HEK293 (cell line): ENCODE results near the gene EPG5.
A peak's percentile ranks its signal among the peaks of the same experiment; 100 is the strongest.

Experiments used
- CTCF ChIA-PET: fragments of 350-600 bp; formaldehyde crosslinking; extraction: SDS; loops from one replicate; lab custom pipeline; 2021; ENCODE audit warnings: antibody characterized with exemption; lab: Yijun Ruan, JAX
- POLR2A ChIA-PET: fragments of 300-600 bp; formaldehyde crosslinking; extraction: SDS; loops from one replicate; lab custom pipeline; 2020; ENCODE audit warnings: antibody characterized with exemption, inconsistent platforms; lab: Yijun Ruan, JAX
- H3K27ac ChIP-seq: fragments of 200-500 bp; sonication (Bioruptor generic); 2 replicates; pipeline ENCODE4 v1.5.1; 2014; ENCODE audit warnings: low read depth, low read length, control low read depth, inconsistent platforms; ENCODE audit errors: extremely low read depth
- H3K36me3 ChIP-seq, 2 experiments: fragments of 200-500 bp in 1 of 2; sonication (Bioruptor generic) in 1 of 2; 1 replicate in 1 of 2; 2 replicates in 1 of 2; pipeline ENCODE4 v1.5.1; 2014 to 2017; ENCODE audit warnings: inconsistent platforms in 2 of 2, low read length in 2 of 2; ENCODE audit not compliant: control insufficient read depth in 2 of 2, insufficient read depth in 1 of 2
- H3K4me1 ChIP-seq: fragments of 200-500 bp; sonication (Bioruptor generic); 2 replicates; pipeline ENCODE4 v1.5.1; 2014; ENCODE audit warnings: mild to moderate bottlenecking, low read length, inconsistent platforms; ENCODE audit not compliant: control insufficient read depth, insufficient read depth
- H3K4me3 ChIP-seq: 2 replicates; pipeline ENCODE4 v1.5.1; 2011; ENCODE audit warnings: low read depth, mild to moderate bottlenecking, control low read depth, low read length, moderate library complexity
- H3K9me3 ChIP-seq: fragments of 200-500 bp; sonication (Bioruptor generic); 2 replicates; pipeline ENCODE4 v1.5.1; 2014; ENCODE audit warnings: low read depth, low read length, inconsistent platforms; ENCODE audit not compliant: control insufficient read depth, insufficient read depth
- GFI1B ChIP-seq: fragments of 450-650 bp; formaldehyde crosslinking; IDR thresholded peaks from 2 replicates; pipeline ENCODE4 v1.5.1; 2016; ENCODE audit warnings: missing biosample characterization, missing genetic modification characterization
- HOXA7 ChIP-seq: sonication (generic); formaldehyde crosslinking; IDR thresholded peaks from 2 replicates; pipeline ENCODE4 v1.8.1; 2022; ENCODE audit warnings: missing genetic modification reagents, borderline replicate concordance
- KLF1 ChIP-seq: fragments of 450-650 bp; formaldehyde crosslinking; IDR thresholded peaks from 2 replicates; pipeline ENCODE4 v1.5.1; 2016; ENCODE audit warnings: missing biosample characterization, missing genetic modification characterization
- YY1 ChIP-seq: fragments of 450-650 bp; formaldehyde crosslinking; IDR thresholded peaks from 2 replicates; pipeline ENCODE4 v1.5.1; 2018; ENCODE audit warnings: missing biosample characterization, missing genetic modification characterization
- ZEB2 ChIP-seq: fragments of 450-650 bp; formaldehyde crosslinking; IDR thresholded peaks from 2 replicates; pipeline ENCODE4 v1.5.1; 2016; ENCODE audit warnings: missing biosample characterization, missing genetic modification characterization
- ZNF202 ChIP-seq: fragments of 450-650 bp; formaldehyde crosslinking; IDR thresholded peaks from 2 replicates; pipeline ENCODE4 v1.5.1; 2016; ENCODE audit warnings: missing biosample characterization, missing genetic modification characterization, borderline replicate concordance
- ZNF214 ChIP-seq: fragments of 450-650 bp; formaldehyde crosslinking; IDR thresholded peaks from 2 replicates; pipeline ENCODE4 v1.5.1; 2017; ENCODE audit warnings: missing biosample characterization, mild to moderate bottlenecking, missing genetic modification characterization, borderline replicate concordance
- ZNF221 ChIP-seq: fragments of 450-650 bp; formaldehyde crosslinking; IDR thresholded peaks from 2 replicates; pipeline ENCODE4 v1.5.1; 2017; ENCODE audit warnings: missing biosample characterization, missing genetic modification characterization, borderline replicate concordance
- ZNF292 ChIP-seq: fragments of 450-650 bp; formaldehyde crosslinking; IDR thresholded peaks from 2 replicates; pipeline ENCODE4 v1.5.1; 2016; ENCODE audit warnings: low read depth, missing biosample characterization, missing genetic modification characterization, borderline replicate concordance
- ZNF341 ChIP-seq: fragments of 450-650 bp; formaldehyde crosslinking; IDR thresholded peaks from 2 replicates; pipeline ENCODE4; 2016; ENCODE audit warnings: low read depth, missing biosample characterization, missing genetic modification characterization
- ZNF416 ChIP-seq: fragments of 450-650 bp; formaldehyde crosslinking; IDR thresholded peaks from 2 replicates; pipeline ENCODE4 v1.5.1; 2016; ENCODE audit warnings: missing biosample characterization, missing genetic modification characterization
- ZNF555 ChIP-seq: fragments of 450-650 bp; formaldehyde crosslinking; conservative IDR thresholded peaks from 2 replicates; pipeline ENCODE4 v1.5.1; 2017; ENCODE audit warnings: missing biosample characterization, mild to moderate bottlenecking, missing genetic modification characterization, inconsistent platforms
- ZNF585B ChIP-seq: fragments of 450-650 bp; formaldehyde crosslinking; IDR thresholded peaks from 2 replicates; pipeline ENCODE4 v1.5.1; 2016; ENCODE audit warnings: missing biosample characterization, missing genetic modification characterization
- ZNF654 ChIP-seq: fragments of 450-650 bp; formaldehyde crosslinking; IDR thresholded peaks from 2 replicates; pipeline ENCODE4 v1.5.1; 2016; ENCODE audit warnings: low read depth, missing biosample characterization, missing genetic modification characterization
- ZNF776 ChIP-seq: fragments of 450-650 bp; formaldehyde crosslinking; IDR thresholded peaks from 2 replicates; pipeline ENCODE4 v1.5.0; 2017; ENCODE audit warnings: missing biosample characterization, missing genetic modification characterization, borderline replicate concordance
- ZNF777 ChIP-seq: fragments of 450-650 bp; formaldehyde crosslinking; IDR thresholded peaks from 2 replicates; pipeline ENCODE4 v1.5.1; 2017; ENCODE audit warnings: missing biosample characterization, missing genetic modification characterization, borderline replicate concordance
- ZNF837 ChIP-seq: fragments of 450-650 bp; formaldehyde crosslinking; IDR thresholded peaks from 2 replicates; pipeline ENCODE4 v1.5.1; 2016; ENCODE audit warnings: missing biosample characterization, missing genetic modification characterization
- TF ChIP-seq, protein P1 (sequence below): fragments of 450-650 bp; IDR thresholded peaks from 2 replicates; pipeline ENCODE4 v1.5.1; 2018; ENCODE audit warnings: missing biosample characterization, mild to moderate bottlenecking, missing genetic modification characterization
- TF ChIP-seq, protein P2 (sequence below): fragments of 450-650 bp; formaldehyde crosslinking; IDR thresholded peaks from 2 replicates; pipeline ENCODE4 v1.5.1; 2017; ENCODE audit warnings: missing biosample characterization, missing genetic modification characterization
- TF ChIP-seq, protein P3 (sequence below): fragments of 450-650 bp; formaldehyde crosslinking; IDR thresholded peaks from 2 replicates; pipeline ENCODE4 v1.5.1; 2017; ENCODE audit warnings: missing biosample characterization, missing genetic modification characterization
- TF ChIP-seq, protein P4 (sequence below): fragments of 450-650 bp; formaldehyde crosslinking; IDR thresholded peaks from 2 replicates; pipeline ENCODE4 v1.5.1; 2016; ENCODE audit warnings: missing biosample characterization, missing genetic modification characterization

The EPG5 gene

DNA sequence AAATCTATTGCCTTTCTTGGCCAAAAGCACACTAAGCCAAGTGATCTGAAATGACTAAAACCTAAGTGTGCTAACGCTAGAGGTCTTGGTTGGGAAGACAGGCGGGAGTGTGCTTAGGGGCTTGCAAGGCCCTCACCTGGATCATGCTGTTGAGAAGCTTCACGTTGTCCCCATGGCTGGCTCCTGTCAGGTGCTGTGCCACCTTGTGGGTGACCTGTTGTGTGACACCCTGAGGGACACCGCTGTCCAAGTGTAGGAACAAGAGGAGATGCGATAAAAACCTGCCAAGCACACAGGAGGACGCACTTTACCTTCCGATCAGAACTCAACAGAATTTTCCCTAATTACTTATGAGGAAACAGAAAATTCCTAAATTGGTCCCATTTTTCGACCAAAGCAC is 50.8 kb downstream of the EPG5 start:
- CTCF ChIA-PET: interaction anchor here (0.6 to 1.4 kb wide), 8 partner anchors 13 to 228 kb away, joined by 3 to 6 read pairs (median 3); no protein-coding TSS in a partner anchor
- no peak overlapping the region for H3K27ac ChIP-seq

DNA sequence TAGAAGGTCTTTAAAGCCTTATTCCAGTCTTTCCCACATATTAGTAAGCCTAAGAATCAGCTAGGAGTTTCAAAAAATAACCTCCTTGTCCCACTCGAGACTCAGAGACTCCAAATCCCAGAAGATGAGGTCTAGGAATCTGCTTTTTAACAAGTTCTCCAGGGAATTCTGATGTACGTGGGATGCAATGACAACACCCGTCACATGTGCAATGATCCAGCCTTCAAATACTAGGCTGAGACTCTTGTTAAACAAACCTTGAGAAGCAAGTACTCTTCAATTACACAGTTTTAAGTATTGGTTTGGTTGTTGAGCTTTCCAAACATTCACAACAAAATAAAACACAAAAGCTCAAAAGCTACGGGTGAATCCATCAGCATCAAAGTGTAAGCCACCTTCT is 53.9 kb downstream of the EPG5 start:
- Histone ChIP-seq H3K4me1 (no peaks in the 10 kb centered on the region), H3K27ac (no peak overlapping the region), H3K9me3 (no peaks in the 10 kb centered on the region), H3K4me3 (no peak overlapping the region), H3K36me3 (peaks cover 24 to 71% of the 10 kb centered on the region in 2 experiments)
- CTCF ChIA-PET: interaction anchor here (0.9 to 1.9 kb wide), 6 partner anchors 12 to 250 kb away, joined by 3 to 8 read pairs (median 4); no protein-coding TSS in a partner anchor
- POLR2A ChIA-PET: no interaction called here
- TF ChIP-seq, protein P1, sequence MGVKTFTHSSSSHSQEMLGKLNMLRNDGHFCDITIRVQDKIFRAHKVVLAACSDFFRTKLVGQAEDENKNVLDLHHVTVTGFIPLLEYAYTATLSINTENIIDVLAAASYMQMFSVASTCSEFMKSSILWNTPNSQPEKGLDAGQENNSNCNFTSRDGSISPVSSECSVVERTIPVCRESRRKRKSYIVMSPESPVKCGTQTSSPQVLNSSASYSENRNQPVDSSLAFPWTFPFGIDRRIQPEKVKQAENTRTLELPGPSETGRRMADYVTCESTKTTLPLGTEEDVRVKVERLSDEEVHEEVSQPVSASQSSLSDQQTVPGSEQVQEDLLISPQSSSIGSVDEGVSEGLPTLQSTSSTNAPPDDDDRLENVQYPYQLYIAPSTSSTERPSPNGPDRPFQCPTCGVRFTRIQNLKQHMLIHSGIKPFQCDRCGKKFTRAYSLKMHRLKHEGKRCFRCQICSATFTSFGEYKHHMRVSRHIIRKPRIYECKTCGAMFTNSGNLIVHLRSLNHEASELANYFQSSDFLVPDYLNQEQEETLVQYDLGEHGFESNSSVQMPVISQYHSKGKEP (tag by site-specific recombination): no peak
- TF ChIP-seq ZNF837 (tag by site-specific recombination) (no peak), ZNF214 (tag by site-specific recombination) (no peak), ZNF654 (tag by site-specific recombination) (no peak), ZNF777 (tag by site-specific recombination) (no peak), GFI1B (no peak), ZNF555 (tag by site-specific recombination) (no peak), YY1 (tag by site-specific recombination) (no peak), ZNF292 (tag by site-specific recombination) (no peak), ZNF585B (no peak), ZEB2 (tag by site-specific recombination) (no peak), ZNF416 (no peak), ZNF341 (tag by site-specific recombination) (no peak), HOXA7 (no peak), ZNF202 (tag by site-specific recombination) (no peak), KLF1 (no peak)
- TF ChIP-seq, protein P2, sequence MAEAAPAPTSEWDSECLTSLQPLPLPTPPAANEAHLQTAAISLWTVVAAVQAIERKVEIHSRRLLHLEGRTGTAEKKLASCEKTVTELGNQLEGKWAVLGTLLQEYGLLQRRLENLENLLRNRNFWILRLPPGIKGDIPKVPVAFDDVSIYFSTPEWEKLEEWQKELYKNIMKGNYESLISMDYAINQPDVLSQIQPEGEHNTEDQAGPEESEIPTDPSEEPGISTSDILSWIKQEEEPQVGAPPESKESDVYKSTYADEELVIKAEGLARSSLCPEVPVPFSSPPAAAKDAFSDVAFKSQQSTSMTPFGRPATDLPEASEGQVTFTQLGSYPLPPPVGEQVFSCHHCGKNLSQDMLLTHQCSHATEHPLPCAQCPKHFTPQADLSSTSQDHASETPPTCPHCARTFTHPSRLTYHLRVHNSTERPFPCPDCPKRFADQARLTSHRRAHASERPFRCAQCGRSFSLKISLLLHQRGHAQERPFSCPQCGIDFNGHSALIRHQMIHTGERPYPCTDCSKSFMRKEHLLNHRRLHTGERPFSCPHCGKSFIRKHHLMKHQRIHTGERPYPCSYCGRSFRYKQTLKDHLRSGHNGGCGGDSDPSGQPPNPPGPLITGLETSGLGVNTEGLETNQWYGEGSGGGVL (tag by site-specific recombination): no peak
- TF ChIP-seq, protein P3, sequence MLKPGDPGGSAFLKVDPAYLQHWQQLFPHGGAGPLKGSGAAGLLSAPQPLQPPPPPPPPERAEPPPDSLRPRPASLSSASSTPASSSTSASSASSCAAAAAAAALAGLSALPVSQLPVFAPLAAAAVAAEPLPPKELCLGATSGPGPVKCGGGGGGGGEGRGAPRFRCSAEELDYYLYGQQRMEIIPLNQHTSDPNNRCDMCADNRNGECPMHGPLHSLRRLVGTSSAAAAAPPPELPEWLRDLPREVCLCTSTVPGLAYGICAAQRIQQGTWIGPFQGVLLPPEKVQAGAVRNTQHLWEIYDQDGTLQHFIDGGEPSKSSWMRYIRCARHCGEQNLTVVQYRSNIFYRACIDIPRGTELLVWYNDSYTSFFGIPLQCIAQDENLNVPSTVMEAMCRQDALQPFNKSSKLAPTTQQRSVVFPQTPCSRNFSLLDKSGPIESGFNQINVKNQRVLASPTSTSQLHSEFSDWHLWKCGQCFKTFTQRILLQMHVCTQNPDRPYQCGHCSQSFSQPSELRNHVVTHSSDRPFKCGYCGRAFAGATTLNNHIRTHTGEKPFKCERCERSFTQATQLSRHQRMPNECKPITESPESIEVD (tag by site-specific recombination): no peak

More for the DNA sequence above, 50.8 kb downstream of the EPG5 start:
- TF ChIP-seq, protein P4, sequence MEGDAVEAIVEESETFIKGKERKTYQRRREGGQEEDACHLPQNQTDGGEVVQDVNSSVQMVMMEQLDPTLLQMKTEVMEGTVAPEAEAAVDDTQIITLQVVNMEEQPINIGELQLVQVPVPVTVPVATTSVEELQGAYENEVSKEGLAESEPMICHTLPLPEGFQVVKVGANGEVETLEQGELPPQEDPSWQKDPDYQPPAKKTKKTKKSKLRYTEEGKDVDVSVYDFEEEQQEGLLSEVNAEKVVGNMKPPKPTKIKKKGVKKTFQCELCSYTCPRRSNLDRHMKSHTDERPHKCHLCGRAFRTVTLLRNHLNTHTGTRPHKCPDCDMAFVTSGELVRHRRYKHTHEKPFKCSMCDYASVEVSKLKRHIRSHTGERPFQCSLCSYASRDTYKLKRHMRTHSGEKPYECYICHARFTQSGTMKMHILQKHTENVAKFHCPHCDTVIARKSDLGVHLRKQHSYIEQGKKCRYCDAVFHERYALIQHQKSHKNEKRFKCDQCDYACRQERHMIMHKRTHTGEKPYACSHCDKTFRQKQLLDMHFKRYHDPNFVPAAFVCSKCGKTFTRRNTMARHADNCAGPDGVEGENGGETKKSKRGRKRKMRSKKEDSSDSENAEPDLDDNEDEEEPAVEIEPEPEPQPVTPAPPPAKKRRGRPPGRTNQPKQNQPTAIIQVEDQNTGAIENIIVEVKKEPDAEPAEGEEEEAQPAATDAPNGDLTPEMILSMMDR: 0 out of 2 replicates have a peak, but pooled peaks have one; percentile 12
- no peak for TF ChIP-seq ZNF221 (tag by site-specific recombination)
- no peak for TF ChIP-seq ZNF776 (tag by site-specific recombination)
- TF ChIP-seq, all 188 proteins: peak for 1
- POLR2A ChIA-PET: no interaction called here
- Histone ChIP-seq H3K36me3 (peaks cover 15 to 68% of the 10 kb centered on the region in 2 experiments), H3K4me1 (no peaks in the 10 kb centered on the region), H3K4me3 (no peak overlapping the region), H3K9me3 (no peaks in the 10 kb centered on the region)
